Measurements from ENCODE around the gene PDE1C.

PDE1C gene

GRCh38 chr7:31872545-31873370 lies 197.4 kb downstream of the PDE1C start:
- H3K4me3 ChIP-seq (ENCODE audit: low read depth, low read length): no peak overlapping the region
- no peak for TF ChIP-seq CTCF (IDR thresholded peaks at IDR 0.05; ENCODE audit: control insufficient read depth, extremely low read depth, insufficient read depth)
- DNase-seq (ENCODE audit: low read depth): no peak

- no peak for TF ChIP-seq CTCF (IDR thresholded peaks at IDR 0.05; ENCODE audit: control insufficient read depth, extremely low read depth, insufficient read depth)
- H3K4me3 ChIP-seq (ENCODE audit: low read depth, low read length): no peak overlapping the region
- no peak for DNase-seq (ENCODE audit: low read depth)
Measured at GRCh38 chr7:31864646-31865045, 205.6 kb downstream of the PDE1C start.

- no peak for TF ChIP-seq CTCF (IDR thresholded peaks at IDR 0.05; ENCODE audit: control insufficient read depth, extremely low read depth, insufficient read depth)
- DNase-seq (ENCODE audit: low read depth): no peak
- no peak overlapping the region for H3K4me3 ChIP-seq (ENCODE audit: low read depth, low read length)
Measured at GRCh38 chr7:31860925-31861324, 209.3 kb downstream of the PDE1C start.

- TF ChIP-seq CTCF (IDR thresholded peaks at IDR 0.05; ENCODE audit: control insufficient read depth, extremely low read depth, insufficient read depth): no peak
- H3K4me3 ChIP-seq (ENCODE audit: low read depth, low read length): no peak overlapping the region
- DNase-seq (ENCODE audit: low read depth): no peak
Measured at GRCh38 chr7:31858055-31858454, 212.2 kb downstream of the PDE1C start.

- DNase-seq (ENCODE audit: low read depth): peak; percentile 1
- TF ChIP-seq CTCF (IDR thresholded peaks at IDR 0.05; ENCODE audit: control insufficient read depth, extremely low read depth, insufficient read depth): no peak
- no peak overlapping the region for H3K4me3 ChIP-seq (ENCODE audit: low read depth, low read length)
Measured at GRCh38 chr7:31857172-31857571, 213.0 kb downstream of the PDE1C start.

GRCh38 chr7:31856337-31856736 lies 213.9 kb downstream of the PDE1C start:
- no peak for TF ChIP-seq CTCF (IDR thresholded peaks at IDR 0.05; ENCODE audit: control insufficient read depth, extremely low read depth, insufficient read depth)
- no peak for DNase-seq (ENCODE audit: low read depth)
- no peak overlapping the region for H3K4me3 ChIP-seq (ENCODE audit: low read depth, low read length)

- H3K4me3 ChIP-seq (ENCODE audit: low read depth, low read length): no peak overlapping the region
- no peak for TF ChIP-seq CTCF (IDR thresholded peaks at IDR 0.05; ENCODE audit: control insufficient read depth, extremely low read depth, insufficient read depth)
- DNase-seq (ENCODE audit: low read depth): no peak
Measured at GRCh38 chr7:31855530-31855929, 214.7 kb downstream of the PDE1C start.
